GM12865 (cell line): ENCODE data around the gene WFDC11.
"Not testable (repeated sequence)": the region's sequence is repeated elsewhere in the genome, so short reads cannot be mapped to it uniquely, and the experiment has no call there.

ENCODE experiments used
- DNase-seq: peaks from one replicate; pipeline ENCODE4 v3.0.0; 2010; ENCODE audit warnings: low read depth
- H3K4me3 ChIP-seq: 2 replicates; pipeline ENCODE4 v1.5.1; 2011; ENCODE audit warnings: mild to moderate bottlenecking, low read depth, low read length, control low read depth
- TF ChIP-seq, protein P1 (sequence below): IDR thresholded peaks from 2 replicates; pipeline ENCODE4 v1.5.1; 2011; ENCODE audit warnings: low read length, control low read depth, low read depth, inconsistent platforms; ENCODE audit not compliant: insufficient read depth; ENCODE audit errors: missing control alignments

Gene WFDC11

DNA sequence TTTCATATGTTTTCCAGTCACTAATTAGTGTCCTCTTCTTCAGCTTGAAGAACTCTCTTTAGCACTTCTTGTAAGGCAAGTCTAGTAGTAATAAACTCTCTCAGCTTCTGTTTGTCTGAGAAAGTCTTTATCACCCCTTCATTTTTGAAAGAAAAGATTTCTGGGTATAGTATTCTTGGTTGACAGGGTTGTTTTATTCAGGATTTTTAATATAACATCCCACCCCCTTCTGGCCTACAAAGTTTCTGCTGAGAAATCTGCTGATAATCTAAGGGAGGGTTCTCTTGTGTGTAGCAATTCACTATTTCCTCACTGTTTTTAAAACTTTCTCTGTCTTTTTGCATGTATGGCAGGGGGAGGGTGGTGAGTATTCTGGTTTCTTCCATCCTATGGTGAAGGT is 9.6 kb upstream of the WFDC11 start:
- no peak for DNase-seq
- no peak overlapping the region for H3K4me3 ChIP-seq
- TF ChIP-seq, protein P1, sequence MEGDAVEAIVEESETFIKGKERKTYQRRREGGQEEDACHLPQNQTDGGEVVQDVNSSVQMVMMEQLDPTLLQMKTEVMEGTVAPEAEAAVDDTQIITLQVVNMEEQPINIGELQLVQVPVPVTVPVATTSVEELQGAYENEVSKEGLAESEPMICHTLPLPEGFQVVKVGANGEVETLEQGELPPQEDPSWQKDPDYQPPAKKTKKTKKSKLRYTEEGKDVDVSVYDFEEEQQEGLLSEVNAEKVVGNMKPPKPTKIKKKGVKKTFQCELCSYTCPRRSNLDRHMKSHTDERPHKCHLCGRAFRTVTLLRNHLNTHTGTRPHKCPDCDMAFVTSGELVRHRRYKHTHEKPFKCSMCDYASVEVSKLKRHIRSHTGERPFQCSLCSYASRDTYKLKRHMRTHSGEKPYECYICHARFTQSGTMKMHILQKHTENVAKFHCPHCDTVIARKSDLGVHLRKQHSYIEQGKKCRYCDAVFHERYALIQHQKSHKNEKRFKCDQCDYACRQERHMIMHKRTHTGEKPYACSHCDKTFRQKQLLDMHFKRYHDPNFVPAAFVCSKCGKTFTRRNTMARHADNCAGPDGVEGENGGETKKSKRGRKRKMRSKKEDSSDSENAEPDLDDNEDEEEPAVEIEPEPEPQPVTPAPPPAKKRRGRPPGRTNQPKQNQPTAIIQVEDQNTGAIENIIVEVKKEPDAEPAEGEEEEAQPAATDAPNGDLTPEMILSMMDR, result no peak

GRCh38 chr20:45672765-45673164 is 2.7 kb upstream of the WFDC11 start:
- no peak for DNase-seq
- TF ChIP-seq, protein P1, result no peak

DNA sequence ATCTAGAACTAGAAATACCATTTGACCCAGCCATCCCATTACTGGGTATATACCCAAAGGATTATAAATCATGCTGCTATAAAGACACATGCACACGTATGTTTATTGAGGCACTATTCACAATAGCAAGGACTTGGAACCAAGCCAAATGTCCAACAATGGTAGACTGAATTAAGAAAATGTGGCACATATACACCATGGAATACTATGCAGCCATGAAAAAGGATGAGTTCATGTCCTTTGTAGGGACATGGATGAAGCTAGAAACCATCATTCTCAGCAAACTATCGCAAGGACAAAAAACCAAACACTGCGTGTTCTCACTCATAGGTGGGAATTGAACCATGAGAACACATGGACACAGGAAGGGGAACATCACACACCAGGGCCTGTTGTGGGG is 13.0 kb downstream of the WFDC11 start:
- not testable (repeated sequence) for H3K4me3 ChIP-seq

More at GRCh38 chr20:45672765-45673164, 2.7 kb upstream of the WFDC11 start:
- no peak overlapping the region for H3K4me3 ChIP-seq

DNA sequence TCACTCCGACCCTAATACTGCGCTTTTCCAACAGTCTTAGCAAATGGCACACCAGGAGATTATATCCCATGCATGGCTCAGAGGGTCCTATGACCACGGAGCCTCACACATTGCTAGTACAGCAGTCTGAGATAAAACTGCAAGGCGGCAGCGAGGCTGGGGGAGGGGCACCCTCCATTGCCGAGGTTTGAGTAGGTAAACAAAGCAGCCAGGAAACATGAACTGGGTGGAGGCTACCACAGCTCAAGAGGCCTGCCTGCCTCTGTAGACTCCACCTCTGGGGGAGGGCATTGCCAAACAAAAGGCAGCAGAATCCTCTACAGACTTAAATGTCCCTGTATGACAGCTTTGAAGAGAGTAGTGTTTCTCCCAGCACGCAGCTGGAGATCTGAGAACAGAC is 18.3 kb downstream of the WFDC11 start:
- DNase-seq, result peak; percentile 3

More for the DNA sequence above, 13.0 kb downstream of the WFDC11 start:
- DNase-seq, result not testable (repeated sequence)

DNA sequence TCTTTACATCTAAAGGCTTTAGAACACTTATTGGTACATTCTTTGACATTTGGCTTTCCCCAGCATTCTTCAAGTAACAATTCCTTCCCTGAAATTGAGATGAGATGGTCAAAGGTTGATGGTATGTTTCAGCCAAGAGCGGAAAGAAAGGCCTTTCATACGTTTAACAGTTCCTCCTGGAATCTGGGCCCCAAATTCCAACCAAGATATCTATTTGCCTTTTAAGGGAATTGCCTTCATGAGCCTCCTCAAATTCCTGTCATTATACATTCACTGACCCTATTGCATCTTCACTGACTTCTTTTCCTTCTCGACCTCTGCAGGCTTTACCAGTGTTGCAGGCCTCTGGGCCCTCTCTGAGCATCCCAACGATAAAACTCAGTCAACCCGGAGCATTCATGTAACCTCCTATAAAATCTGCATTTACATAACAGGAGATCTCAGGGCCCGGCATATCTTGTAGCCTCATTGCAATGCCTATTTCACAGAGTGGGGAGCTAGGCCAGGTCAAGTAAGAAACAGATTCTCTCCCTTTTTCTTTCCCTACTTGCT is 20.7 kb downstream of the WFDC11 start:
- no peak overlapping the region for H3K4me3 ChIP-seq
- TF ChIP-seq, protein P1, result no peak
- DNase-seq, result no peak

More for the DNA sequence above, 18.3 kb downstream of the WFDC11 start:
- not testable (repeated sequence) for H3K4me3 ChIP-seq

GRCh38 chr20:45647441-45648050 is 22.5 kb downstream of the WFDC11 start:
- DNase-seq, result no peak
- no peak overlapping the region for H3K4me3 ChIP-seq
- TF ChIP-seq, protein P1, result no peak

DNA sequence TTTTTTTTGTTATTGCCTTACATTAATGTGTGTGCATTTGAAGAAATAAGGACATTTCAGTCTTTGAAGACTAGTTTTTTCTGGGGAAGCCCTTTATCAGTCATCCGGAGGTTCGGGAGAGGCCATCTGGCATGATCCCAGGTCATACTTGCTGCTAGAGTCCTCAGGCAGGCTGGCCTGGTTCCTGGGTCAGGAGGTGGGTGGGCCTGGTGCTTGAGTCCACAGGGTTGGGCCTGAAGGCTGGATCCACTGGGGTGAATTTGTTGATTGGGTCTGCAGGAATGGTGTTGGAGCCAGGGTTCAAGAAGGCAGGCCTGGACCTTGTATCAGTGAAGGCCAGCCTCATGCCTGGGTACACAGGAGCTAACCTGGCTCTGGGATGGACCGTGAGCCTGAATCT is 23.2 kb downstream of the WFDC11 start:
- TF ChIP-seq, protein P1, result no peak
- H3K4me3 ChIP-seq, result no peak overlapping the region
- no peak for DNase-seq

- not testable (repeated sequence) for DNase-seq, H3K4me3 ChIP-seq
Observed at GRCh38 chr20:45645869-45646268, 24.2 kb downstream of the WFDC11 start.

GRCh38 chr20:45641076-45641475 is 29.0 kb downstream of the WFDC11 start:
- not testable (repeated sequence) for DNase-seq, H3K4me3 ChIP-seq
